HG02885 (cell line): ENCODE results near the gene CORO7.
"Not testable (repeated sequence)": the region's sequence is repeated elsewhere in the genome, so short reads cannot be mapped to it uniquely, and the experiment has no call there.

Experiments used
- ATAC-seq: cut with Tn5 transposase; IDR thresholded peaks from one replicate; pipeline ENCODE4 v1.9.1; 2021; ENCODE audit warnings: mild to moderate bottlenecking; ENCODE audit not compliant: unreplicated experiment, poor library complexity

Gene CORO7

GRCh38 chr16:4341250-4341649, 75.1 kb downstream of the CORO7 start:
- ATAC-seq, result no peak

GRCh38 chr16:4340443-4340842, 76.0 kb downstream of the CORO7 start:
- ATAC-seq, result no peak

GRCh38 chr16:4339909-4340308, 76.5 kb downstream of the CORO7 start:
- no peak for ATAC-seq

DNA sequence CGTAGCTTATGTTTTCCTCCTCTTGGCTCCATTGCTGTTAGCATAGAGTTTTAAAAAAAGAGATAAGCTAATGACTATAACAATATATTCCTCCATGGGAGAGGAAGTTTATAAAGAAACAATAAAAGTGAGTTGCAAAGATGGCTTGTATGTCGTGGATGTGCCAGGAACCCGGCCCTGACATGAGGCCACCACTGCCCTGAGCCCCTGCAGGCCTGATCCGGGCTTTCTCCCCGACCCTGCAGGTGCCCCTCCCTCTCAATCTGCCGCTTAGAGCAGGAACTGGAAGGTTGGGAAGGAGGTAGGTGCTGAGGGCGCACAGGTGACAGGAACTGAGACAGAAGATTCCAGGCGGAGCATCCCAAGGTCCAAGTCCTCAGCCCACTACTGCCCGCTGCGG, 76.9 kb downstream of the CORO7 start:
- no peak for ATAC-seq

GRCh38 chr16:4338712-4339299, 77.6 kb downstream of the CORO7 start:
- no peak for ATAC-seq

DNA sequence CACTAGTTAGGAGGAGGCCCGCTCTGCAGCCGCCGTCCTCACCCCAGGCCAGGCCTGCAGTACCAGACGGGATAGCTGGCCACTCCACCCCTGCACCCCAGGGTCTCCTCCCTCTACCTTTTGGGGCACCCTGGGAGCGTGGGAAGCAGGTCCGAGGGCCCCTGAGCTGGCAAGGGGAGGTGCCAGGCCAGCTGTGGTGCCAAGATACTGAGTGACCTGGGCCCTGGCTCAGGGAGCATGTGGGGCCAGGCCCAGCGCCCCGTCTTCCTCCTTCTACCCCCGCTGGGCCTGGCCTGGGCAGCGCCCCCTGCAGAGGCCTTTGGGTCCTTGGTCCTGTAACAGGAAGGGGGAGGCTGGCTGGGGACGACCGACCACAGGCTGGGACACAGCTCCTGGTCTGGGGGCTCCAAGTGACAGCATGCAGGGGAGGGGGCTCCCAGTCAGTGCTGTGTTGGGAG, 78.2 kb downstream of the CORO7 start:
- ATAC-seq, result no peak

GRCh38 chr16:4337540-4338088, 78.8 kb downstream of the CORO7 start:
- no peak for ATAC-seq

GRCh38 chr16:4336701-4337539, 79.5 kb downstream of the CORO7 start:
- ATAC-seq, result no peak

- no peak for ATAC-seq
These were observed 81.5 kb downstream of the CORO7 start for GRCh38 chr16:4334724-4335495.

- ATAC-seq, result not testable (repeated sequence)
These were observed 82.7 kb downstream of the CORO7 start for GRCh38 chr16:4333714-4334113.

DNA sequence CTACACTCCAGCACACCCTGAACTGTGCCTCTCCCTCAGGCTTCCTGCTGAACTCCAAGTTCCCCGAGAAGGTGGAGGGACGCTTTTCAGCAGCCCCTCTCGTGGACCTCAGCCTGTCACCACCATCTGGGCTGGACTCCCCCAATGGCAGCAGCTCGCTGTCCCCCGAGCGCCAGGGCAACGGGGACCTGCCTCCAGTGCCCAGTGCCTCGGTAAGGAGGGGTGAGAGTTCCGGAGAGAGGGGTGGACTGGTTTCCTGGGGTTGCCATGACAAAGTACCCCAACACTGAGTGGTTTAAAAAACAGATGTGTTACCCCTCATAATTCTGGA, 83.1 kb downstream of the CORO7 start:
- no peak for ATAC-seq

- no peak for ATAC-seq
These were observed 83.6 kb downstream of the CORO7 start for GRCh38 chr16:4332623-4333307.

DNA sequence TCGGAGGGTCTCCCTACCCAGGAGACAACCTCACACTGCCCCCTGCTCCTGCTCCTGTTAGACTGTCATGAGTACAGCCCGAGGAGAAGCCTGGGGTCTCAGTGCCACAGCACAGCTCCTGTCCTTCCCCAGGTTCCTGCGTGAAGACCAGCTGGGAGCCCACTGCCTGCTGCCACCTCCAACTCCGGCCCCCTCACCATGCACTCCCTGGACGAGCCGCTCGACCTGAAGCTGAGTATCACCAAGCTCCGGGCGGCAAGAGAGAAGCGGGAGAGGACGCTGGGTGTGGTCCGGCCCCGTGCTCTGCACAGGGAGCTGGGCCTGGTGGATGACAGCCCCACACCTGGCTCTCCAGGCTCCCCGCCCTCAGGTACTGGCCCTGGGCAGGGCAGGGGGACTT, 84.3 kb downstream of the CORO7 start:
- no peak for ATAC-seq

GRCh38 chr16:4330277-4330874, 86.0 kb downstream of the CORO7 start:
- no peak for ATAC-seq

DNA sequence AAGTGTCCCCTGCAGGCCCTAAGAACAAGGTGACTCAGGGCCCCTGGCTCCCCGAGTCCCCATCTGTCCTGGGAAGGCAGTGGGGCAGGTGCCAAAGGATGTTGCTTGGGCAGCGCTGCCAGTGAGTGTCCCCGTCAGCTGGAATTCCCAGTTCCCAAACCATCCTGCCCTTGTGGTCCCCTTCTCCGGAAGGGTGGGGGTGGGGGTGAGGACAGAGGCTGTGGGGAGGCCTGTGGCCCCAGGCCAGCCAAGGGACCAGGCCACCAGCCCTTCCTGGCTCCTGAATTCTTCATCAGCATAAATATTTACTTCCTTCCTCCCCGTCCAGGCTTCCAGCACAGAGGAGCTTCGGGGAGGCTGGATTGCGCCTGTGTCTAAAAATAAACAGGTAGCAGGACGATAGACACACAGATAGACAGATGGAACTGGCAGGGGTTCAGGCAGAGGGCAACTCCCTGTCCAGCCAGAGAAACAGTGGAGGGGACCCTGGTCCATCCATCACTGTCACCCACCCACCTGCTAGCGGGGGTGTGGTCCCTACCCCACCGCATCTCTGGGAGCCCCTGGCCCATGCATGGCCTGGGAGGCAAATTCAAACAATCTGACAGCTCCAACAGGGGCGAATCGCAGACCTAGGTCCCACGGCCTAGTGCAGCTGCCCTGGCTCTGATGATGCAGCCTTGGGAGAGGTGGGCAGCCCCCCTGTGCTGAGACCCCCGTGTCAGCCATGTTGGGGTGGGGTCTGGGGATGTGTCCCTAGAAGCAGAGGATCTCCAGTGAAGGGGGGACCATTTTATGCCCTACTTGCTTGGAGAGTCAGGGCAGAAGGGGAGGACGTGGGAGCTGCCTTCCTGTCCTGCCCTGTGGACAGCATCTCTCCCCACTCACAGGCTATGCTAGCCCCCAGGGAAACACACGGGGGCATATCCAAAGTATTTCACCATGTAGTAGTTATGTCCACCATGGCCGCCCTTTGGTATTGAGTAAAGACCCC, 87.3 kb downstream of the CORO7 start:
- ATAC-seq, result no peak

- no peak for ATAC-seq
These were observed 88.2 kb downstream of the CORO7 start for GRCh38 chr16:4328046-4328781.

- ATAC-seq, result no peak
These were observed 88.9 kb downstream of the CORO7 start for GRCh38 chr16:4327386-4328045.
